WTC11 (cell line): ENCODE results near the gene FHOD3. TPM values are rescaled to one million over a fixed set of nuclear protein-coding genes. Genes with fewer than 3 reads are reported as not detected.
A peak's percentile ranks its signal among the peaks of the same experiment; 100 is the strongest.

ENCODE experiments used
- ATAC-seq: fragments of 200-7000 bp; cut with Tn5 transposase; 2 replicates; pipeline ENCODE4 v1.10.0; 2021; ENCODE audit warnings: mild to moderate bottlenecking, moderate library complexity
- CTCF ChIA-PET: fragments of 300-600 bp; sonication (Branson Sonifier 250); formaldehyde crosslinking; loops from one replicate; lab custom pipeline; 2021; ENCODE audit warnings: antibody characterized with exemption; lab: Charles Lee
- POLR2A ChIA-PET: fragments of 350-600 bp; sonication (Branson Sonifier 250); formaldehyde crosslinking; loops from one replicate; lab custom pipeline; 2021; ENCODE audit warnings: antibody characterized with exemption; lab: Charles Lee
- DNase-seq: peaks from one replicate; pipeline ENCODE4 v3.0.0; 2021; ENCODE audit warnings: low spot score
- H3K27ac Mint-ChIP-seq: 2 replicates; pipeline ENCODE4 v1.8.0; 2021; ENCODE audit warnings: mixed read lengths
- H3K27me3 Mint-ChIP-seq: 2 replicates; pipeline ENCODE4 v1.8.0; 2021; ENCODE audit warnings: low read depth, mild to moderate bottlenecking, moderate library complexity, mixed read lengths
- H3K36me3 Mint-ChIP-seq: 2 replicates; pipeline ENCODE4 v1.8.0; 2021; ENCODE audit warnings: mixed read lengths
- H3K4me1 Mint-ChIP-seq: 2 replicates; pipeline ENCODE4 v1.8.0; 2022; ENCODE audit warnings: mixed read lengths
- H3K4me3 Mint-ChIP-seq: 2 replicates; pipeline ENCODE4 v1.8.0; 2021; ENCODE audit warnings: mild to moderate bottlenecking, moderate library complexity, mixed read lengths
- H3K9me3 Mint-ChIP-seq: 2 replicates; pipeline ENCODE4 v1.8.0; 2021; ENCODE audit warnings: mixed read lengths
- AFF4 ChIP-seq: sonication (generic); formaldehyde crosslinking; IDR thresholded peaks from 2 replicates; pipeline ENCODE4 v1.8.1; 2023; ENCODE audit warnings: mild to moderate bottlenecking, missing genetic modification reagents, borderline replicate concordance
- ATF6 ChIP-seq: sonication (generic); formaldehyde crosslinking; IDR thresholded peaks from 2 replicates; pipeline ENCODE4 v1.8.1; 2023; ENCODE audit warnings: mild to moderate bottlenecking, missing genetic modification reagents
- ELF4 ChIP-seq: sonication (generic); formaldehyde crosslinking; IDR thresholded peaks from 2 replicates; pipeline ENCODE4 v1.8.1; 2022; ENCODE audit warnings: low read depth, mild to moderate bottlenecking, moderate library complexity, missing genetic modification reagents
- EMX1 ChIP-seq: fragments of 250-450 bp; sonication (Bioruptor Pico); IDR thresholded peaks from 2 replicates; pipeline ENCODE4 v1.8.0; 2021; ENCODE audit warnings: mild to moderate bottlenecking
- ESRRA ChIP-seq: sonication (generic); formaldehyde crosslinking; IDR thresholded peaks from 2 replicates; pipeline ENCODE4 v1.8.1; 2022; ENCODE audit warnings: mild to moderate bottlenecking, missing genetic modification reagents, borderline replicate concordance
- GABPB1 ChIP-seq: sonication (generic); formaldehyde crosslinking; IDR thresholded peaks from 2 replicates; pipeline ENCODE4 v1.8.1; 2023; ENCODE audit warnings: mild to moderate bottlenecking, missing genetic modification reagents
- JAZF1 ChIP-seq: fragments of 250-450 bp; sonication (Bioruptor Pico); IDR thresholded peaks from 2 replicates; pipeline ENCODE4 v1.9.0; 2021; ENCODE audit warnings: moderate library complexity, mild to moderate bottlenecking, inconsistent platforms
- JUN ChIP-seq: sonication (generic); formaldehyde crosslinking; IDR thresholded peaks from 2 replicates; pipeline ENCODE4 v1.8.0; 2023; ENCODE audit warnings: mild to moderate bottlenecking, missing genetic modification reagents
- MAX ChIP-seq: sonication (generic); formaldehyde crosslinking; IDR thresholded peaks from 2 replicates; pipeline ENCODE4 v1.8.0; 2022; ENCODE audit warnings: mild to moderate bottlenecking, missing genetic modification reagents
- MXD4 ChIP-seq: fragments of 250-450 bp; sonication (Bioruptor Pico); IDR thresholded peaks from 2 replicates; pipeline ENCODE4 v1.8.0; 2021; ENCODE audit warnings: mild to moderate bottlenecking, moderate library complexity, borderline replicate concordance
- MYBL2 ChIP-seq: sonication (generic); formaldehyde crosslinking; IDR thresholded peaks from 2 replicates; pipeline ENCODE4 v1.8.1; 2023; ENCODE audit warnings: mild to moderate bottlenecking, moderate library complexity, missing genetic modification reagents
- NR3C1 ChIP-seq: sonication (generic); formaldehyde crosslinking; conservative IDR thresholded peaks from 2 replicates; pipeline ENCODE4 v1.8.1; 2023; ENCODE audit warnings: low read depth, mild to moderate bottlenecking, missing genetic modification reagents
- PREB ChIP-seq: sonication (generic); formaldehyde crosslinking; IDR thresholded peaks from 2 replicates; pipeline ENCODE4 v1.8.1; 2022; ENCODE audit warnings: mild to moderate bottlenecking, missing genetic modification reagents, moderate library complexity, borderline replicate concordance
- TEAD4 ChIP-seq: sonication (generic); formaldehyde crosslinking; IDR thresholded peaks from 2 replicates; pipeline ENCODE4 v1.8.0; 2022; ENCODE audit warnings: mild to moderate bottlenecking, missing genetic modification reagents
- USF1 ChIP-seq: sonication (generic); formaldehyde crosslinking; IDR thresholded peaks from 2 replicates; pipeline ENCODE4 v1.8.0; 2022; ENCODE audit warnings: mild to moderate bottlenecking, missing genetic modification reagents
- USF2 ChIP-seq: sonication (generic); formaldehyde crosslinking; IDR thresholded peaks from 2 replicates; pipeline ENCODE4 v1.8.1; 2023; ENCODE audit warnings: mild to moderate bottlenecking, missing genetic modification reagents, moderate library complexity
- ZMAT4 ChIP-seq: fragments of 250-450 bp; sonication (Bioruptor Pico); IDR thresholded peaks from 2 replicates; pipeline ENCODE4 v1.9.0; 2021; ENCODE audit warnings: mild to moderate bottlenecking
- ZNF121 ChIP-seq: sonication (generic); formaldehyde crosslinking; IDR thresholded peaks from 2 replicates; pipeline ENCODE4 v1.8.0; 2023; ENCODE audit warnings: missing genetic modification reagents
- ZNF138 ChIP-seq: sonication (generic); formaldehyde crosslinking; conservative IDR thresholded peaks from 2 replicates; pipeline ENCODE4 v1.8.1; 2022; ENCODE audit warnings: mild to moderate bottlenecking, moderate library complexity, missing genetic modification reagents
- ZNF263 ChIP-seq: sonication (generic); formaldehyde crosslinking; IDR thresholded peaks from 2 replicates; pipeline ENCODE4 v1.8.1; 2022; ENCODE audit warnings: low read depth, mild to moderate bottlenecking, moderate library complexity, missing genetic modification reagents
- ZNF512 ChIP-seq: sonication (generic); formaldehyde crosslinking; IDR thresholded peaks from 2 replicates; pipeline ENCODE4 v1.8.1; 2022; ENCODE audit warnings: missing genetic modification reagents, borderline replicate concordance
- total RNA-seq: library from RNA; stranded (reverse); gene quantifications from 3 replicates; pipeline ENCODE4 v1.2.3, GENCODE V29; 2021

The FHOD3 gene
- total RNA-seq, 1 experiment from 2014 or later: 3.8 TPM

GRCh38 chr18:36493349-36494159 is 196.0 kb downstream of the FHOD3 start:
- CTCF ChIA-PET: interaction anchor here (0.5 to 0.6 kb wide), 2 partner anchors 131 to 805 kb away, joined by 3 to 4 read pairs; no protein-coding TSS in a partner anchor
- peak overlapping the region; percentile 58; the same call in 1 of the 2 replicates for H3K27ac Mint-ChIP-seq
- no peaks in the 10 kb centered on the region for H3K9me3 Mint-ChIP-seq
- no peaks in the 10 kb centered on the region for H3K36me3 Mint-ChIP-seq
- TF ChIP-seq EMX1 (CRISPR knock-in tag): no peak
- TF ChIP-seq ATF6 (CRISPR knock-in tag): no peak
- TF ChIP-seq PREB (CRISPR knock-in tag): no peak
- TF ChIP-seq ZNF138 (CRISPR knock-in tag): no peak
- TF ChIP-seq NR3C1: no peak
- TF ChIP-seq ZNF121: no peak
- peak; percentile 81 for TF ChIP-seq USF2 (CRISPR knock-in tag)
- no peak for TF ChIP-seq AFF4 (CRISPR knock-in tag)
- no peak for TF ChIP-seq ZMAT4 (CRISPR knock-in tag)
- TF ChIP-seq TEAD4 (CRISPR knock-in tag): no peak
- TF ChIP-seq GABPB1 (CRISPR knock-in tag): 0 out of 2 replicates have a peak, but pooled peaks have one; percentile 47
- no peak for TF ChIP-seq ESRRA
- peak; percentile 21; the same call in 1 of the 2 replicates for TF ChIP-seq MAX (CRISPR knock-in tag)
- peak; percentile 64; the same call in 1 of the 2 replicates for TF ChIP-seq USF1
- POLR2A ChIA-PET: interaction anchor here (0.5 kb wide), 1 partner anchor 88 kb away, joined by 3 read pairs; no protein-coding TSS in a partner anchor
- DNase-seq (peak; percentile 36), ATAC-seq (peak; percentile 95)
- no peaks in the 10 kb centered on the region for H3K27me3 Mint-ChIP-seq
- peaks cover 22% of the 10 kb centered on the region for H3K4me1 Mint-ChIP-seq
- H3K4me3 Mint-ChIP-seq: no peak overlapping the region

GRCh38 chr18:36494160-36494437 is 196.6 kb downstream of the FHOD3 start:
- Mint-ChIP-seq H3K27ac (no peak overlapping the region), H3K36me3 (no peaks in the 10 kb centered on the region), H3K9me3 (no peaks in the 10 kb centered on the region), H3K27me3 (no peaks in the 10 kb centered on the region), H3K4me3 (no peak overlapping the region), H3K4me1 (peaks cover 22% of the 10 kb centered on the region)
- no peak for DNase-seq
- POLR2A ChIA-PET: interaction anchor here (0.5 kb wide), 1 partner anchor 88 kb away, joined by 3 read pairs; no protein-coding TSS in a partner anchor
- ATAC-seq: no peak
- CTCF ChIA-PET: interaction anchor here (0.5 kb wide), 1 partner anchor 804 kb away, joined by 4 read pairs; no protein-coding TSS in a partner anchor
- TF ChIP-seq ZNF512 (CRISPR knock-in tag): no peak
- no peak for TF ChIP-seq ELF4 (CRISPR knock-in tag)
- TF ChIP-seq MYBL2 (CRISPR knock-in tag): no peak
- no peak for TF ChIP-seq JAZF1 (CRISPR knock-in tag)
- TF ChIP-seq ZNF263 (CRISPR knock-in tag): no peak
- TF ChIP-seq MXD4 (CRISPR knock-in tag): no peak
- no peak for TF ChIP-seq JUN (CRISPR knock-in tag)
